HG02623 (cell line): Measurements from ENCODE around the gene MARCHF7.

ENCODE experiments used
- ATAC-seq: cut with Tn5 transposase; IDR thresholded peaks from one replicate; pipeline ENCODE4 v1.9.1; 2021; ENCODE audit warnings: moderate library complexity; ENCODE audit not compliant: unreplicated experiment

Gene MARCHF7

GRCh38 chr2:159760326-159760725, 48.0 kb downstream of the MARCHF7 start:
- ATAC-seq: no peak

DNA sequence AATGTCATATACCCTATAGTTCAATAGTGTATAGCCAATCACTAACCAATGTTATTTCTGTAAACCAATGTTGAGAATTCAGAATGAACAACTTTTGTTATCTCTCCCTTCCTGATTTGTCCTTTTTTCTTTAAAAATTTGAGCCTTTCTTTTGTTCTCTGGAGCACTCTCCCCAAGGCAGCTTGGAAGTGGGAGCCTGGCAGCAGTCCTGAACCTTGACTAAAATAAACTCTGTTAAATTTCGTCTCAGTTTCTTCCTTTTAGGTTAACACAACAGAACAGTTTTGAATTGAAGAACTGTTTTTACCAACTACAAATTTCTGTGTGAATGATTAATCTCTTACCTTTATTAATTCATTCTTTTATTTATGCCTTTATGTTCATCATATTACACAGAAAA, 49.8 kb downstream of the MARCHF7 start:
- ATAC-seq: no peak
